ENCODE results near the gene GCNT1.

GCNT1 gene

DNA sequence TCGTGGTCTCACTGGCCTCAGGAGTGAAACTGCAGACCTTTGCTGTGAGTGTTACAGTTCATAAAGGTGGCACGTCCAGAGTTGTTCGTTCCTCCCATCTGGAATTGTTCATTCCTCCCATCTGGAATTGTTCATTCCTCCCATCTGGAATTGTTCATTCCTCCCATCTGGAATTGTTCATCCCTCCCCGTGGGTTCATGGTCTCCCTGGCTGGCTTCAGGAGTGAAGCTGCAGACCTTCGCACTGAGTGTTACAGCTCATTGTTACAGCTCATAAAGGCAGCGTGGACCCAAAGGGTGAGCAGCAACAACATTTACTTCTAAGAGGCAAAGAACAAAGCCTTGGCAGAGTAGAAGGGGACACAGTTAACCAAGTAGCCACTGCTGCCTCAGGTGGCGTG is 69.1 kb downstream of the GCNT1 start:
- no peaks in the 10 kb centered on the region for H3K79me1 ChIP-seq (replicated peaks; ENCODE audit: low read length, poor library complexity, severe bottlenecking)
- no peak overlapping the region for H2BK5ac ChIP-seq (ENCODE audit: low read depth, low read length, poor library complexity, severe bottlenecking)
- H3K4me2 ChIP-seq (ENCODE audit: low read length, poor library complexity, severe bottlenecking), result no peak overlapping the region
- H3K9me3 ChIP-seq (ENCODE audit: control insufficient read depth, low read length), result peaks cover 6% of the 10 kb centered on the region
- H3K14ac ChIP-seq (ENCODE audit: low read length in 2 of 2), result no peak overlapping the region
- H4K8ac ChIP-seq (ENCODE audit: low read length), result no peak overlapping the region
- no peak overlapping the region for H2BK12ac ChIP-seq (ENCODE audit: low read length in 2 of 2)
- DNase-seq, result no peak
- H2AK5ac ChIP-seq (ENCODE audit: low read length, severe bottlenecking), result no peak overlapping the region
- H3K4me3 ChIP-seq (ENCODE audit: insufficient read depth in 1 of 2, low read depth in 1 of 2, low read length in 2 of 2), result no peak overlapping the region
- H4K91ac ChIP-seq (ENCODE audit: low read length), result no peak overlapping the region
- no peak overlapping the region for H3K4ac ChIP-seq (ENCODE audit: low read depth in 1 of 2, low read length in 2 of 2)
- no peak overlapping the region for H2AFZ ChIP-seq (ENCODE audit: low read depth, low read length)
- H2BK15ac ChIP-seq (ENCODE audit: low read depth, poor library complexity, severe bottlenecking), result no peak overlapping the region
- no peak overlapping the region for H2BK120ac ChIP-seq (ENCODE audit: low read depth, low read length)
- no peak overlapping the region for H3K27ac ChIP-seq (ENCODE audit: low read length, poor library complexity, severe bottlenecking)
- no peaks in the 10 kb centered on the region for H3K4me1 ChIP-seq (ENCODE audit: control insufficient read depth, insufficient read depth, low read depth, low read length)
- peaks cover 0 to 41% of the 10 kb centered on the region in 2 experiments for H3K27me3 ChIP-seq (ENCODE audit: control insufficient read depth in 1 of 2, insufficient read depth in 1 of 2, low read length in 2 of 2)
- no peak overlapping the region for H3K23ac ChIP-seq (ENCODE audit: low read length in 2 of 2)
- no peak overlapping the region for H3K18ac ChIP-seq (ENCODE audit: low read depth in 1 of 2, low read length in 2 of 2)
- no peaks in the 10 kb centered on the region for H3K36me3 ChIP-seq (ENCODE audit: control insufficient read depth in 1 of 2, insufficient read depth in 2 of 2, low read depth in 1 of 2, low read length in 2 of 2)
- 92% methylated on average over 6 of the region's 7 CpGs for WGBS
- no peak overlapping the region for H3K9ac ChIP-seq (ENCODE audit: low read length)

DNA sequence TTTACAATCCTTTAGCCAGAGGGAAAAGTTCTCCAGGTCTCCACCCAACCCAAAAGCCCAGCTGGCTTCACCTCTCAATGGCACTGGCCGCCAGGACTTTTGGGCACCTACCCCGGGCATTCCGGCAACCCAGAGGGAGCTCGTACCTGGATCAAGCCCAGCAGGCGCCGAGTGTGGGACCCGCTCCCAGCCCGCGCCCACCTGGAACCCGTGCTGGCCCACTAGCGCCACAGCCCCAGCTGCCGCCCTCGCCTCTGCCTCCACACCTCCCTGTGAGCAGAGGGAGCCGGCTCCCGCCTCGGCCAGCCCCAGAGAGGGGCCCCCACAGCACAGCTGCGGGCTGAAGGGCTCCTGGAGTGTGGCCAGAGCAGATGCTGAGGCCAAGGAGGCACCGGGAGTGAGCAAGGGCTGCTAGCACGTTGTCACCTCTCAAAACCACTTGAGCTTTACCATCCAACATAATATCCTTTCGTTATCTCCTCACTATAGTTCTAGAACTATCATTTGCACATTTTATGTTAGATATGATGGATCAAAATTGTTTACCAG is 69.7 kb downstream of the GCNT1 start:
- Histone ChIP-seq H2BK12ac (ENCODE audit: low read length in 2 of 2) (no peak overlapping the region), H3K9me3 (ENCODE audit: control insufficient read depth, low read length) (peaks cover 6% of the 10 kb centered on the region), H3K27ac (ENCODE audit: low read length, poor library complexity, severe bottlenecking) (no peak overlapping the region), H4K91ac (ENCODE audit: low read length) (no peak overlapping the region), H2AFZ (ENCODE audit: low read depth, low read length) (no peak overlapping the region), H3K4ac (ENCODE audit: low read depth in 1 of 2, low read length in 2 of 2) (no peak overlapping the region), H2AK5ac (ENCODE audit: low read length, severe bottlenecking) (no peak overlapping the region), H3K4me3 (ENCODE audit: insufficient read depth in 1 of 2, low read depth in 1 of 2, low read length in 2 of 2) (no peak overlapping the region), H2BK120ac (ENCODE audit: low read depth, low read length) (no peak overlapping the region), H2BK5ac (ENCODE audit: low read depth, low read length, poor library complexity, severe bottlenecking) (no peak overlapping the region), H3K23ac (ENCODE audit: low read length in 2 of 2) (no peak overlapping the region), H2BK15ac (ENCODE audit: low read depth, poor library complexity, severe bottlenecking) (no peak overlapping the region), H3K4me2 (ENCODE audit: low read length, poor library complexity, severe bottlenecking) (no peak overlapping the region), H3K79me1 (replicated peaks; ENCODE audit: low read length, poor library complexity, severe bottlenecking) (no peaks in the 10 kb centered on the region), H3K36me3 (ENCODE audit: control insufficient read depth in 1 of 2, insufficient read depth in 2 of 2, low read depth in 1 of 2, low read length in 2 of 2) (no peaks in the 10 kb centered on the region), H3K27me3 (ENCODE audit: control insufficient read depth in 1 of 2, insufficient read depth in 1 of 2, low read length in 2 of 2) (peaks cover 0 to 42% of the 10 kb centered on the region in 2 experiments), H3K4me1 (ENCODE audit: control insufficient read depth, insufficient read depth, low read depth, low read length) (no peaks in the 10 kb centered on the region), H4K8ac (ENCODE audit: low read length) (no peak overlapping the region), H3K14ac (ENCODE audit: low read length in 2 of 2) (no peak overlapping the region), H3K18ac (ENCODE audit: low read depth in 1 of 2, low read length in 2 of 2) (no peak overlapping the region), H3K9ac (ENCODE audit: low read length) (no peak overlapping the region)
- DNase-seq, result no peak
- WGBS, result 97% methylated on average over 17 of the region's 20 CpGs

GRCh38 chr9:76529653-76530052 is 70.7 kb downstream of the GCNT1 start:
- no peak overlapping the region for H2BK15ac ChIP-seq (ENCODE audit: low read depth, poor library complexity, severe bottlenecking)
- H2AFZ ChIP-seq (ENCODE audit: low read depth, low read length), result no peak overlapping the region
- H3K4me1 ChIP-seq (ENCODE audit: control insufficient read depth, insufficient read depth, low read depth, low read length), result no peaks in the 10 kb centered on the region
- no peak overlapping the region for H2BK12ac ChIP-seq (ENCODE audit: low read length in 2 of 2)
- no peak overlapping the region for H3K18ac ChIP-seq (ENCODE audit: low read depth in 1 of 2, low read length in 2 of 2)
- no peak overlapping the region for H3K27ac ChIP-seq (ENCODE audit: low read length, poor library complexity, severe bottlenecking)
- no peak overlapping the region for H3K14ac ChIP-seq (ENCODE audit: low read length in 2 of 2)
- no peak overlapping the region for H3K4me2 ChIP-seq (ENCODE audit: low read length, poor library complexity, severe bottlenecking)
- H3K4ac ChIP-seq (ENCODE audit: low read depth in 1 of 2, low read length in 2 of 2), result no peak overlapping the region
- H3K9me3 ChIP-seq (ENCODE audit: control insufficient read depth, low read length), result peaks cover 6% of the 10 kb centered on the region
- no peaks in the 10 kb centered on the region for H3K79me1 ChIP-seq (replicated peaks; ENCODE audit: low read length, poor library complexity, severe bottlenecking)
- peak overlapping the region; percentile 26 for H2AK5ac ChIP-seq (ENCODE audit: low read length, severe bottlenecking)
- DNase-seq, result no peak
- no peak overlapping the region for H4K91ac ChIP-seq (ENCODE audit: low read length)
- WGBS, result 96% methylated on average over 5 of the region's 5 CpGs
- H3K36me3 ChIP-seq (ENCODE audit: control insufficient read depth in 1 of 2, insufficient read depth in 2 of 2, low read depth in 1 of 2, low read length in 2 of 2), result no peaks in the 10 kb centered on the region
- H3K23ac ChIP-seq (ENCODE audit: low read length in 2 of 2), result no peak overlapping the region
- H4K8ac ChIP-seq (ENCODE audit: low read length), result no peak overlapping the region
- H3K4me3 ChIP-seq (ENCODE audit: insufficient read depth in 1 of 2, low read depth in 1 of 2, low read length in 2 of 2), result no peak overlapping the region
- H2BK120ac ChIP-seq (ENCODE audit: low read depth, low read length), result no peak overlapping the region
- H3K9ac ChIP-seq (ENCODE audit: low read length), result no peak overlapping the region
- no peak overlapping the region for H2BK5ac ChIP-seq (ENCODE audit: low read depth, low read length, poor library complexity, severe bottlenecking)
- peaks cover 0 to 38% of the 10 kb centered on the region in 2 experiments for H3K27me3 ChIP-seq (ENCODE audit: control insufficient read depth in 1 of 2, insufficient read depth in 1 of 2, low read length in 2 of 2)

DNA sequence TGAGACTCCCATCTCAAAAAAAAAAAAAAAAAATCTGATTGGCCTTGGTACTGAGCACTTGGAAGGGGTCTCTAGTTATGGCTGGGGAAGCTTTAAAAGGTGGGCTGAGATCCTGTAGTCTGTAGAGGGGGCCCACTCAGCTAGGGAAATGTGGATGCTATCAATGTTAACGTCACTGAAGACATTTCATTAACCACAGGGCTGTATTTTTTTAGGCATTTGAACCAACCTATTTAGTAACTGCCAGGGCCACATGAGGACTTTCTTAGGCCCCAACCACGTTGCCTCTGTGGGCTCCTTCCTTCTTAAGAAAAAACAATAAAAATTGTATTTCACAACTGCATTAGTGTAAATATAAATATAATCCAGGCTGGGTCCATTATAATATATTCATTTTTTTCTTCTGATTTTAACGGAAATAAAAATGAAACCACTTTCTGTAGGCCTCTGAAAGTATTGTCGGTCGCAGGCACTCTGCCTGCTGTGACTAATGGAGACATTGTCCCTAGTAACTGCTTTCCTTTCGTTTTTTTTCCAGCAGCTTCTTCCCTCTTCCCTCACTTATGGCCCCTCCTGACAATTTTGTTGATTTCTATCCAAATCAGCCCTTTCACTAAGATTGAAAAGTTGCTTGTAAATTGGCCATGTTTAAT is 71.6 kb downstream of the GCNT1 start:
- no peak overlapping the region for H3K4me2 ChIP-seq (ENCODE audit: low read length, poor library complexity, severe bottlenecking)
- H3K23ac ChIP-seq (ENCODE audit: low read length in 2 of 2), result no peak overlapping the region
- H2BK12ac ChIP-seq (ENCODE audit: low read length in 2 of 2), result no peak overlapping the region
- peak overlapping the region; percentile 31 for H3K9ac ChIP-seq (ENCODE audit: low read length)
- no peak overlapping the region for H2BK5ac ChIP-seq (ENCODE audit: low read depth, low read length, poor library complexity, severe bottlenecking)
- H3K14ac ChIP-seq (ENCODE audit: low read length in 2 of 2), result no peak overlapping the region
- no peaks in the 10 kb centered on the region for H3K79me1 ChIP-seq (replicated peaks; ENCODE audit: low read length, poor library complexity, severe bottlenecking)
- H3K4me1 ChIP-seq (ENCODE audit: control insufficient read depth, insufficient read depth, low read depth, low read length), result no peaks in the 10 kb centered on the region
- H2BK120ac ChIP-seq (ENCODE audit: low read depth, low read length), result no peak overlapping the region
- H3K36me3 ChIP-seq (ENCODE audit: control insufficient read depth in 1 of 2, insufficient read depth in 2 of 2, low read depth in 1 of 2, low read length in 2 of 2), result no peaks in the 10 kb centered on the region
- DNase-seq, result no peak
- H3K18ac ChIP-seq (ENCODE audit: low read depth in 1 of 2, low read length in 2 of 2), result no peak overlapping the region
- no peak overlapping the region for H2BK15ac ChIP-seq (ENCODE audit: low read depth, poor library complexity, severe bottlenecking)
- no peak overlapping the region for H3K4ac ChIP-seq (ENCODE audit: low read depth in 1 of 2, low read length in 2 of 2)
- H3K27me3 ChIP-seq (ENCODE audit: control insufficient read depth in 1 of 2, insufficient read depth in 1 of 2, low read length in 2 of 2), result peaks cover 0 to 39% of the 10 kb centered on the region in 2 experiments
- H4K8ac ChIP-seq (ENCODE audit: low read length), result no peak overlapping the region
- H4K91ac ChIP-seq (ENCODE audit: low read length), result no peak overlapping the region
- no peak overlapping the region for H2AFZ ChIP-seq (ENCODE audit: low read depth, low read length)
- 79% methylated on average over 5 of the region's 6 CpGs for WGBS
- peaks cover 6% of the 10 kb centered on the region for H3K9me3 ChIP-seq (ENCODE audit: control insufficient read depth, low read length)
- H3K4me3 ChIP-seq (ENCODE audit: insufficient read depth in 1 of 2, low read depth in 1 of 2, low read length in 2 of 2), result peak overlapping the region in 1 of 2 experiments; percentile 25
- no peak overlapping the region for H2AK5ac ChIP-seq (ENCODE audit: low read length, severe bottlenecking)
- H3K27ac ChIP-seq (ENCODE audit: low read length, poor library complexity, severe bottlenecking), result no peak overlapping the region

All from mesenchymal stem cell (in vitro differentiated cells and primary cell).